K562 (cell line): Measurements from ENCODE around the gene DAZAP1. TPM values are rescaled to one million over a fixed set of nuclear protein-coding genes. Genes with fewer than 3 reads are reported as not detected.

Experiments
- CAMTA2 ChIP-seq: fragments of 250-450 bp; sonication (Bioruptor Pico); conservative IDR thresholded peaks from 2 replicates; pipeline ENCODE4 v1.5.1; 2022
- LCOR ChIP-seq: sonication (generic); formaldehyde crosslinking; IDR thresholded peaks from 2 replicates; pipeline ENCODE4 v1.8.0; 2022; ENCODE audit warnings: mild to moderate bottlenecking, missing genetic modification reagents
- MAZ ChIP-seq, 2 experiments: fragments of 450-650 bp in 1 of 2; sonication (generic) in 1 of 2; formaldehyde crosslinking; IDR thresholded peaks in 1 of 2; conservative IDR thresholded peaks in 1 of 2; 2 replicates each; pipeline versions ENCODE4 v1.4.0 to v1.5.0; 2020; ENCODE audit warnings: mild to moderate bottlenecking in 1 of 2, missing genetic modification reagents in 1 of 2
- MYNN ChIP-seq, 2 experiments: sonication (generic); formaldehyde crosslinking in 1 of 2; IDR thresholded peaks; 2 replicates each; pipeline versions ENCODE4 v1.5.0 to v1.6.1; 2016 to 2020; ENCODE audit warnings: antibody characterized with exemption in 1 of 2, missing genetic modification reagents in 1 of 2
- PHB2 ChIP-seq: fragments of 450-650 bp; IDR thresholded peaks from 2 replicates; pipeline ENCODE4 v1.6.1; 2017; ENCODE audit warnings: low read depth
- SFPQ ChIP-seq: fragments of 200-400 bp; formaldehyde crosslinking; IDR thresholded peaks from 2 replicates; pipeline ENCODE4 v1.6.1; 2017; ENCODE audit warnings: mild to moderate bottlenecking, low read depth, low read length, moderate library complexity
- ZNF318 ChIP-seq, 2 experiments: fragments of 450-650 bp; IDR thresholded peaks; 2 replicates each; pipeline ENCODE4 v1.6.1; 2016; ENCODE audit warnings: mild to moderate bottlenecking in 2 of 2, borderline replicate concordance in 1 of 2, low read depth in 1 of 2, moderate library complexity in 1 of 2
- polyA plus RNA-seq, 8 experiments: library from polyadenylated mRNA; depleted of rRNA in 4 of 8; stranded (reverse) in 5 of 8; unstranded in 3 of 8; fragments of >200 nt; fragmentation: Nextera tagmentation in 2 of 8; fragmentation: Illumina TruSeq in 1 of 8; extraction: Ambion mirVana in 2 of 8; extraction: Trizol in 1 of 8; gene quantifications; 2 replicates each; pipeline versions ENCODE4 v1.2.1 to v1.2.3, GENCODE V29; 2011 to 2014; ENCODE audit warnings: inconsistent platforms in 1 of 8, missing spikeins in 1 of 8
- total RNA-seq, 7 experiments: library from RNA; depleted of rRNA in 6 of 7; stranded (reverse); fragments of >200 nt in 6 of 7; fragmentation: Illumina TruSeq in 2 of 7; extraction: Trizol in 2 of 7; gene quantifications; 2 replicates each; pipeline versions ENCODE4 v1.2.1 to v1.2.3, GENCODE V29; 2011 to 2021; ENCODE audit warnings: low replicate concordance in 1 of 7
- TF ChIP-seq, protein P1 (sequence below): fragments of 450-650 bp; IDR thresholded peaks from 2 replicates; pipeline ENCODE4 v1.7.1; 2018; ENCODE audit warnings: mild to moderate bottlenecking, low read depth; ENCODE audit not compliant: partially characterized antibody
- TF ChIP-seq, protein P2 (sequence below): IDR thresholded peaks from 3 replicates; pipeline ENCODE4 v1.6.1; 2011; ENCODE audit warnings: borderline replicate concordance, mild to moderate bottlenecking; ENCODE audit not compliant: insufficient read length, insufficient read depth
- TF ChIP-seq, protein P3 (sequence below): fragments of 450-650 bp; formaldehyde crosslinking; IDR thresholded peaks from 2 replicates; pipeline ENCODE4 v1.4.0; 2022; ENCODE audit warnings: mild to moderate bottlenecking, moderate library complexity

DAZAP1 gene
- total and polyA plus RNA-seq, 9 of the 15 experiments (the other 6 are each of a cell fraction or from before 2014, with no cell fraction given) = 10.8 to 289 (median 142) TPM

GRCh38 chr19:1478934-1479707 lies 71.7 kb downstream of the DAZAP1 start, which contains the start of gene C19orf25 (continued):
- TF ChIP-seq ZNF318 (IDR thresholded peaks at IDR 0.05; ENCODE audit: borderline replicate concordance in 1 of 2, low read depth in 1 of 2) (no peak), SFPQ (no peak), PHB2 (no peak), MAZ (CRISPR knock-in tag; conservative IDR thresholded peaks at IDR 0.05 in 1 of 2, IDR thresholded peaks at IDR 0.05 in 1 of 2) (peak; percentile 80 to 89), MYNN (IDR thresholded peaks at IDR 0.05) (no peak), MYNN (CRISPR knock-in tag; IDR thresholded peaks at IDR 0.05) (no peak), CAMTA2 (no peak), LCOR (CRISPR knock-in tag) (peak; percentile 87)
- TF ChIP-seq, protein P1, sequence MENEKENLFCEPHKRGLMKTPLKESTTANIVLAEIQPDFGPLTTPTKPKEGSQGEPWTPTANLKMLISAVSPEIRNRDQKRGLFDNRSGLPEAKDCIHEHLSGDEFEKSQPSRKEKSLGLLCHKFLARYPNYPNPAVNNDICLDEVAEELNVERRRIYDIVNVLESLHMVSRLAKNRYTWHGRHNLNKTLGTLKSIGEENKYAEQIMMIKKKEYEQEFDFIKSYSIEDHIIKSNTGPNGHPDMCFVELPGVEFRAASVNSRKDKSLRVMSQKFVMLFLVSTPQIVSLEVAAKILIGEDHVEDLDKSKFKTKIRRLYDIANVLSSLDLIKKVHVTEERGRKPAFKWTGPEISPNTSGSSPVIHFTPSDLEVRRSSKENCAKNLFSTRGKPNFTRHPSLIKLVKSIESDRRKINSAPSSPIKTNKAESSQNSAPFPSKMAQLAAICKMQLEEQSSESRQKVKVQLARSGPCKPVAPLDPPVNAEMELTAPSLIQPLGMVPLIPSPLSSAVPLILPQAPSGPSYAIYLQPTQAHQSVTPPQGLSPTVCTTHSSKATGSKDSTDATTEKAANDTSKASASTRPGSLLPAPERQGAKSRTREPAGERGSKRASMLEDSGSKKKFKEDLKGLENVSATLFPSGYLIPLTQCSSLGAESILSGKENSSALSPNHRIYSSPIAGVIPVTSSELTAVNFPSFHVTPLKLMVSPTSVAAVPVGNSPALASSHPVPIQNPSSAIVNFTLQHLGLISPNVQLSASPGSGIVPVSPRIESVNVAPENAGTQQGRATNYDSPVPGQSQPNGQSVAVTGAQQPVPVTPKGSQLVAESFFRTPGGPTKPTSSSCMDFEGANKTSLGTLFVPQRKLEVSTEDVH = peak; percentile 95
- TF ChIP-seq, protein P2, sequence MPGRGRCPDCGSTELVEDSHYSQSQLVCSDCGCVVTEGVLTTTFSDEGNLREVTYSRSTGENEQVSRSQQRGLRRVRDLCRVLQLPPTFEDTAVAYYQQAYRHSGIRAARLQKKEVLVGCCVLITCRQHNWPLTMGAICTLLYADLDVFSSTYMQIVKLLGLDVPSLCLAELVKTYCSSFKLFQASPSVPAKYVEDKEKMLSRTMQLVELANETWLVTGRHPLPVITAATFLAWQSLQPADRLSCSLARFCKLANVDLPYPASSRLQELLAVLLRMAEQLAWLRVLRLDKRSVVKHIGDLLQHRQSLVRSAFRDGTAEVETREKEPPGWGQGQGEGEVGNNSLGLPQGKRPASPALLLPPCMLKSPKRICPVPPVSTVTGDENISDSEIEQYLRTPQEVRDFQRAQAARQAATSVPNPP = no peak
- TF ChIP-seq, protein P3, sequence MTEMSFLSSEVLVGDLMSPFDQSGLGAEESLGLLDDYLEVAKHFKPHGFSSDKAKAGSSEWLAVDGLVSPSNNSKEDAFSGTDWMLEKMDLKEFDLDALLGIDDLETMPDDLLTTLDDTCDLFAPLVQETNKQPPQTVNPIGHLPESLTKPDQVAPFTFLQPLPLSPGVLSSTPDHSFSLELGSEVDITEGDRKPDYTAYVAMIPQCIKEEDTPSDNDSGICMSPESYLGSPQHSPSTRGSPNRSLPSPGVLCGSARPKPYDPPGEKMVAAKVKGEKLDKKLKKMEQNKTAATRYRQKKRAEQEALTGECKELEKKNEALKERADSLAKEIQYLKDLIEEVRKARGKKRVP (CRISPR knock-in tag) = no peak
